Esophagus muscularis mucosa (tissue), 4 donors: ENCODE measurements around the gene SLC16A12. TPM values are rescaled to one million over a fixed set of nuclear protein-coding genes. Genes with fewer than 3 reads are reported as not detected.

Experiments
- DNase-seq: peaks from one replicate; pipeline ENCODE4 v3.0.0-alpha.2; 2017; ENCODE audit errors: extremely low spot score
- H3K27ac ChIP-seq, 4 donors: fragments of 200-600 bp; sonication (generic); replicated peaks in 1 of 4; 1 replicate in 3 of 4; 2 replicates in 1 of 4; pipeline ENCODE4 v1.5.1; 2016 to 2019; ENCODE audit warnings: mild to moderate bottlenecking in 1 of 4
- H3K27me3 ChIP-seq, 4 donors: fragments of 200-600 bp; sonication (generic); one replicate each; pipeline versions ENCODE4 v1.5.1 to v1.6.0; 2016 to 2019
- H3K36me3 ChIP-seq, 4 donors: fragments of 200-600 bp; sonication (generic); one replicate each; pipeline ENCODE4 v1.5.1; 2016 to 2019
- H3K4me1 ChIP-seq, 4 donors: fragments of 200-600 bp; sonication (generic); one replicate each; pipeline ENCODE4 v1.5.1; 2016 to 2019
- H3K4me3 ChIP-seq, 4 donors: fragments of 200-600 bp; sonication (generic); 1 replicate in 2 of 4; 2 replicates in 2 of 4; pipeline ENCODE4 v1.5.1; 2016 to 2019; ENCODE audit warnings: mild to moderate bottlenecking in 4 of 4, moderate library complexity in 1 of 4
- H3K9me3 ChIP-seq, 4 donors: fragments of 200-600 bp; sonication (generic); 1 replicate in 3 of 4; 2 replicates in 1 of 4; pipeline ENCODE4 v1.5.1; 2016 to 2019
- CTCF ChIP-seq, 3 experiments: fragments of 200-600 bp in 2 of 3; fragments of 450-650 bp in 1 of 3; sonication (generic) in 2 of 3; IDR thresholded peaks; one replicate each; pipeline ENCODE4 v1.5.1; 2017 to 2019; ENCODE audit warnings: antibody characterized with exemption in 3 of 3, mild to moderate bottlenecking in 2 of 3, moderate library complexity in 1 of 3
- EP300 ChIP-seq: sonication (generic); formaldehyde crosslinking; IDR thresholded peaks from one replicate; pipeline ENCODE4 v1.6.1; 2017; ENCODE audit warnings: antibody characterized with exemption
- POLR2A ChIP-seq: fragments of 450-650 bp; IDR thresholded peaks from one replicate; pipeline ENCODE4 v1.6.1; 2017; ENCODE audit warnings: antibody characterized with exemption, moderate library complexity, mild to moderate bottlenecking, low read depth
- POLR2AphosphoS5 ChIP-seq, 2 donors: sonication (generic); formaldehyde crosslinking; IDR thresholded peaks; one replicate each; pipeline ENCODE4 v1.6.1; 2017; ENCODE audit warnings: antibody characterized with exemption in 2 of 2
- WGBS: methylation state at CpG from one replicate; pipeline ENCODE4 v1.1.5; 2018; 5-methylcytosine and 5-hydroxymethylcytosine counted together
- intact Hi-C: fragments of 100-400 bp; cut with DNase I; formaldehyde crosslinking; loops from one replicate; pipeline ENCODE4 v1.15.1; 2023
- total RNA-seq, 4 donors: library from RNA; depleted of rRNA; stranded (reverse); fragments of >200 nt; gene quantifications; one replicate each; pipeline versions ENCODE4 v1.1.0 to v1.2.1, GENCODE V29; 2016

SLC16A12 gene, protein sequence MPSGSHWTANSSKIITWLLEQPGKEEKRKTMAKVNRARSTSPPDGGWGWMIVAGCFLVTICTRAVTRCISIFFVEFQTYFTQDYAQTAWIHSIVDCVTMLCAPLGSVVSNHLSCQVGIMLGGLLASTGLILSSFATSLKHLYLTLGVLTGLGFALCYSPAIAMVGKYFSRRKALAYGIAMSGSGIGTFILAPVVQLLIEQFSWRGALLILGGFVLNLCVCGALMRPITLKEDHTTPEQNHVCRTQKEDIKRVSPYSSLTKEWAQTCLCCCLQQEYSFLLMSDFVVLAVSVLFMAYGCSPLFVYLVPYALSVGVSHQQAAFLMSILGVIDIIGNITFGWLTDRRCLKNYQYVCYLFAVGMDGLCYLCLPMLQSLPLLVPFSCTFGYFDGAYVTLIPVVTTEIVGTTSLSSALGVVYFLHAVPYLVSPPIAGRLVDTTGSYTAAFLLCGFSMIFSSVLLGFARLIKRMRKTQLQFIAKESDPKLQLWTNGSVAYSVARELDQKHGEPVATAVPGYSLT
- total RNA-seq, result 1 to 10 TPM in 3 of 4 donors, under 1 TPM in 1; 0.83 to 2.2 (median 1.9) TPM

GRCh38 chr10:89535171-89536012 is at the start of gene SLC16A12:
Gene SLC16A12, minus strand, starts transcription at chr10:89535594. Its CDS starts 73,016 bp downstream, at chr10:89462578.
- intact Hi-C loops, result no loop called here

DNA sequence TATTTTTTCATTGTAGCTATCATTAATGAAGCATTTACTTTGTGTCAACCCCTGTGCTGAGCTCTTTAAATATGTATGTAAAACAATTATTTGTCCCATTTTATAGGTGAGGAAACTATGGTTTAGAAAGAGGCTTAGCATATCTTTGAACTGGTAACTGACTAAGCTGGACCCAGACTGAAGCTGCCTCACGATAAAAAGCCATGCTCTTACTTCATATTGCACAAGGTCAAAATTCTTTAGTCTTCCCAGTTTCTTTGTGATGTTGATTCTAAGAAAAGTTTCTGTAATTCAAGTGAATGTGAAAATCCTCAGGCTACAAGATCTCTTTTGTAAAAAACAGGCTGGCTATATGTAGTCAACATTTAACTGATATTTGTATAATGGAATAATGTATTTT is 46.6 kb upstream of the SLC16A12 start:
- intact Hi-C loops, result no loop called here
- WGBS, result 100% methylated on average over 1 of the region's 1 CpG
- TF ChIP-seq CTCF (IDR thresholded peaks at IDR 0.05), result no peak
- TF ChIP-seq POLR2AphosphoS5 (IDR thresholded peaks at IDR 0.05), result no peak
- TF ChIP-seq EP300, result no peak
- no peak for TF ChIP-seq POLR2A

More at GRCh38 chr10:89535171-89536012, at the start of gene SLC16A12:
- DNase-seq, result no peak
- no peaks in the 10 kb centered on the region for H3K9me3 ChIP-seq
- peak within 1 kb of the TSS; percentile 55 to 60 (median 58) for H3K4me3 ChIP-seq
- 6% methylated on average over 25 of the region's 87 CpGs for WGBS
- H3K36me3 ChIP-seq, result no peaks in the 10 kb centered on the region
- no peak for TF ChIP-seq POLR2A
- TF ChIP-seq POLR2AphosphoS5 (IDR thresholded peaks at IDR 0.05), result no peak
- TF ChIP-seq CTCF (IDR thresholded peaks at IDR 0.05), result peak in 1 of 3 experiments; percentile 25
- no peak for TF ChIP-seq EP300
- peaks cover 0 to 64% (median 36%) of the 10 kb centered on the region in 4 donors for H3K27me3 ChIP-seq
- peaks cover 8 to 23% (median 20%) of the 10 kb centered on the region in 4 donors for H3K4me1 ChIP-seq
- peak within 1 kb of the TSS in 3 of 4 donors; percentile 15 to 48 (median 36) for H3K27ac ChIP-seq

GRCh38 chr10:89580243-89580642 is 44.8 kb upstream of the SLC16A12 start:
- H3K36me3 ChIP-seq, result no peaks in the 10 kb centered on the region

More for the DNA sequence above, 46.6 kb upstream of the SLC16A12 start:
- no peaks in the 10 kb centered on the region for H3K27me3 ChIP-seq
- peaks cover 0 to under 1% (median 0%) of the 10 kb centered on the region in 4 donors for H3K9me3 ChIP-seq
- no peak for DNase-seq
- H3K4me3 ChIP-seq, result no peak overlapping the region
- no peaks in the 10 kb centered on the region for H3K36me3 ChIP-seq
- H3K27ac ChIP-seq, result no peak overlapping the region
- no peaks in the 10 kb centered on the region for H3K4me1 ChIP-seq

GRCh38 chr10:89576696-89577095 is 41.3 kb upstream of the SLC16A12 start:
- Histone ChIP-seq H3K27ac (no peak overlapping the region), H3K9me3 (peaks cover 0 to 5% (median 0%) of the 10 kb centered on the region in 4 donors), H3K4me3 (no peak overlapping the region), H3K27me3 (no peaks in the 10 kb centered on the region), H3K4me1 (no peaks in the 10 kb centered on the region), H3K36me3 (no peaks in the 10 kb centered on the region)
- 88% methylated on average over 2 of the region's 2 CpGs for WGBS
- intact Hi-C loops, result no loop called here
- DNase-seq, result no peak
- TF ChIP-seq POLR2AphosphoS5 (IDR thresholded peaks at IDR 0.05) (no peak), CTCF (IDR thresholded peaks at IDR 0.05) (no peak), EP300 (no peak), POLR2A (no peak)

More at GRCh38 chr10:89580243-89580642, 44.8 kb upstream of the SLC16A12 start:
- peaks cover 0 to 5% (median 0%) of the 10 kb centered on the region in 4 donors for H3K9me3 ChIP-seq
- DNase-seq, result no peak
- intact Hi-C loops, result no loop called here
- no peak overlapping the region for H3K27ac ChIP-seq
- no peak for TF ChIP-seq EP300
- H3K4me1 ChIP-seq, result no peaks in the 10 kb centered on the region
- no peak overlapping the region for H3K4me3 ChIP-seq
- H3K27me3 ChIP-seq, result no peaks in the 10 kb centered on the region
- 89% methylated on average over 4 of the region's 4 CpGs for WGBS
